K562 (cell line): ENCODE measurements around the gene STAT4. TPM values are rescaled to one million over a fixed set of nuclear protein-coding genes. Genes with fewer than 3 reads are reported as not detected.

ENCODE experiments used
- ATAC-seq: fragments of 200-7000 bp; cut with Tn5 transposase; 3 replicates; pipeline ENCODE4 v1.9.1; 2020; ENCODE audit warnings: moderate library complexity
- BruUV-seq: library from RNA; stranded (reverse); fragments of 400-500 nt; replicated peaks from 2 replicates; lab custom pipeline; 2021; lab: Mats Ljungman, UMichigan
- CTCF ChIA-PET: fragments of 300-600 bp; formaldehyde crosslinking; extraction: SDS; loops from one replicate; lab custom pipeline; 2021; ENCODE audit warnings: low intra/inter-chr PET ratio; lab: Yijun Ruan, JAX
- POLR2A ChIA-PET: fragments of 300-600, 350-650 bp; sonication (Branson Sonifier 250); formaldehyde crosslinking; extraction: SDS; loops from one replicate; lab custom pipeline; 2021; ENCODE audit warnings: antibody characterized with exemption, inconsistent platforms; lab: Yijun Ruan, JAX
- DNase-seq, 4 experiments: peaks; one replicate each; pipeline versions ENCODE4 v3.0.0 to v3.0.0-alpha.2; 2011 to 2018; ENCODE audit warnings: low spot score in 3 of 4, mixed read lengths in 3 of 4; ENCODE audit errors: extremely low read depth in 1 of 4
- FAIRE-seq: peaks from 2 replicates; lab custom pipeline; 2011; peaks lifted over from hg19 to GRCh38; lab: Jason Lieb, UNC
- H2AFZ ChIP-seq: 2 replicates; pipeline ENCODE4 v1.6.0; 2011; ENCODE audit warnings: low read depth, low read length, control low read depth, inconsistent platforms
- H3K27ac ChIP-seq: fragments of 200-600 bp; 3 replicates; pipeline ENCODE4 v1.8.0; 2011; ENCODE audit warnings: low read depth, mild to moderate bottlenecking, control low read depth, inconsistent platforms, low read length, moderate library complexity, mixed read lengths; ENCODE audit errors: extremely low read depth
- H3K27me3 ChIP-seq, 2 experiments: fragments of 300-600 bp in 1 of 2; 2 replicates in 1 of 2; 3 replicates in 1 of 2; pipeline versions ENCODE4 v1.6.0 to v1.8.0; 2011; ENCODE audit warnings: inconsistent platforms in 2 of 2, low read length in 2 of 2, mild to moderate bottlenecking in 1 of 2, mixed read lengths in 1 of 2, moderate library complexity in 1 of 2; ENCODE audit not compliant: control insufficient read depth in 2 of 2, insufficient read depth in 2 of 2
- H3K36me3 ChIP-seq: fragments of 300-600 bp; 3 replicates; pipeline ENCODE4 v1.8.0; 2011; ENCODE audit warnings: mild to moderate bottlenecking, low read length, inconsistent platforms; ENCODE audit not compliant: control insufficient read depth, insufficient read depth
- H3K4me1 ChIP-seq, 2 experiments: fragments of 200-600 bp in 1 of 2; replicated peaks in 1 of 2; 2 replicates in 1 of 2; 3 replicates in 1 of 2; pipeline versions ENCODE4 v1.5.1 to v1.8.0; 2011; ENCODE audit warnings: inconsistent platforms in 2 of 2, low read length in 2 of 2, mild to moderate bottlenecking in 1 of 2, mixed read lengths in 1 of 2, moderate library complexity in 1 of 2; ENCODE audit not compliant: control insufficient read depth in 2 of 2, insufficient read depth in 2 of 2
- H3K4me2 ChIP-seq: 2 replicates; pipeline ENCODE4 v1.6.1; 2011; ENCODE audit warnings: low read length, control low read depth, inconsistent platforms, mixed read lengths; ENCODE audit not compliant: insufficient read depth
- H3K4me3 ChIP-seq: fragments of 200-600 bp; sonication (generic), shearing (Covaris generic); 2 replicates; pipeline ENCODE4 v1.5.1; 2016; ENCODE audit warnings: control low read depth, inconsistent platforms
- H3K79me2 ChIP-seq: fragments of 200-600 bp; 3 replicates; pipeline ENCODE4 v1.8.0; 2011; ENCODE audit warnings: low read length, inconsistent platforms; ENCODE audit not compliant: control insufficient read depth, insufficient read depth
- H3K9ac ChIP-seq, 2 experiments: 2 replicates each; pipeline versions ENCODE4 v1.6.0 to v1.6.1; 2011; ENCODE audit warnings: low read depth in 2 of 2, low read length in 2 of 2, control low read depth in 1 of 2, inconsistent platforms in 1 of 2, mild to moderate bottlenecking in 1 of 2, mixed read lengths in 1 of 2; ENCODE audit not compliant: insufficient read depth in 1 of 2
- H3K9me1 ChIP-seq: one replicate; pipeline ENCODE4 v1.6.0; 2011; ENCODE audit warnings: inconsistent platforms, mild to moderate bottlenecking, low read length, moderate library complexity; ENCODE audit not compliant: control insufficient read depth, insufficient read depth
- H3K9me3 ChIP-seq: replicated peaks from 2 replicates; pipeline ENCODE4 v1.5.1; 2011; ENCODE audit warnings: low read depth, low read length, inconsistent platforms; ENCODE audit not compliant: control insufficient read depth, insufficient read depth
- H4K20me1 ChIP-seq: replicated peaks from 2 replicates; pipeline ENCODE4 v1.6.1; 2011; ENCODE audit warnings: low read length, inconsistent platforms, mixed read lengths; ENCODE audit not compliant: control insufficient read depth, insufficient read depth
- FOXP1 ChIP-seq: sonication (generic); formaldehyde crosslinking; IDR thresholded peaks from 2 replicates; pipeline ENCODE4 v1.8.0; 2022; ENCODE audit warnings: mild to moderate bottlenecking, missing genetic modification reagents
- HSF4 ChIP-seq: fragments of 250-450 bp; sonication (Bioruptor Pico); IDR thresholded peaks from 2 replicates; pipeline ENCODE4 v2.1.2; 2022; ENCODE audit warnings: mild to moderate bottlenecking, moderate library complexity, borderline replicate concordance
- IRF9 ChIP-seq: fragments of 450-650 bp; IDR thresholded peaks from 2 replicates; pipeline ENCODE4 v1.6.1; 2016; ENCODE audit warnings: missing biosample characterization, missing genetic modification characterization
- TFAM ChIP-seq: fragments of 250-450 bp; sonication (Bioruptor Pico); conservative IDR thresholded peaks from 2 replicates; pipeline ENCODE4 v1.5.0; 2021; ENCODE audit warnings: mild to moderate bottlenecking, moderate library complexity
- TGIF2 ChIP-seq: sonication (generic); formaldehyde crosslinking; IDR thresholded peaks from 2 replicates; pipeline ENCODE4 v1.8.1; 2022; ENCODE audit warnings: mild to moderate bottlenecking, missing genetic modification reagents, moderate library complexity
- ZNF280A ChIP-seq: fragments of 450-650 bp; IDR thresholded peaks from 2 replicates; pipeline ENCODE4 v1.6.1; 2018; ENCODE audit warnings: mild to moderate bottlenecking, low read depth; ENCODE audit not compliant: partially characterized antibody
- ZNF398 ChIP-seq: fragments of 250-450 bp; sonication (Bioruptor Pico); IDR thresholded peaks from 2 replicates; pipeline ENCODE4 v1.8.0; 2021; ENCODE audit warnings: moderate library complexity, mild to moderate bottlenecking, inconsistent platforms
- ZNF407 ChIP-seq: fragments of 450-650 bp; IDR thresholded peaks from 2 replicates; pipeline ENCODE4 v1.6.1; 2016; ENCODE audit warnings: low read depth
- WGBS: fragments of 100-300 bp; shearing (Covaris generic); methylation state at CpG from one replicate; pipeline ENCODE4 v1.1.6; 2016; ENCODE audit warnings: low coverage, mixed read lengths; ENCODE audit not compliant: insufficient coverage; ENCODE audit errors: missing lambda C conversion rate; 5-methylcytosine and 5-hydroxymethylcytosine counted together
- in situ Hi-C: fragments of 300-500 bp; cut with MboI; formaldehyde crosslinking; loops from 4 replicates; pipeline ENCODE4 v1.15.0; 2018; ENCODE audit warnings: inconsistent platforms, mixed read lengths
- intact Hi-C: fragments of 100-400 bp; cut with micrococcal nuclease; formaldehyde crosslinking; loops from 2 replicates; pipeline ENCODE4 v1.14.2; 2022
- polyA plus RNA-seq, 8 experiments: library from polyadenylated mRNA; depleted of rRNA in 4 of 8; stranded (reverse) in 5 of 8; unstranded in 3 of 8; fragments of >200 nt; fragmentation: Nextera tagmentation in 2 of 8; fragmentation: Illumina TruSeq in 1 of 8; extraction: Ambion mirVana in 2 of 8; extraction: Trizol in 1 of 8; gene quantifications; 2 replicates each; pipeline versions ENCODE4 v1.2.1 to v1.2.3, GENCODE V29; 2011 to 2014; ENCODE audit warnings: inconsistent platforms in 1 of 8, missing spikeins in 1 of 8
- total RNA-seq, 7 experiments: library from RNA; depleted of rRNA in 6 of 7; stranded (reverse); fragments of >200 nt in 6 of 7; fragmentation: Illumina TruSeq in 2 of 7; extraction: Trizol in 2 of 7; gene quantifications; 2 replicates each; pipeline versions ENCODE4 v1.2.1 to v1.2.3, GENCODE V29; 2011 to 2021; ENCODE audit warnings: low replicate concordance in 1 of 7

STAT4 gene
- total and polyA plus RNA-seq, 9 of the 15 experiments (the other 6 are each of a cell fraction or from before 2014, with no cell fraction given): 0.01 to 0.06 (median 0.03) TPM; not detected in 6

GRCh38 chr2:191144217-191144616 lies 6.6 kb downstream of the STAT4 start:
- no peak overlapping the region for H2AFZ ChIP-seq
- 0% methylated on average over 4 of the region's 4 CpGs for WGBS
- no peak overlapping the region for H3K27ac ChIP-seq
- no peaks in the 10 kb centered on the region for H3K79me2 ChIP-seq
- no peaks in the 10 kb centered on the region for H4K20me1 ChIP-seq
- H3K4me3 ChIP-seq: no peak overlapping the region
- no peak overlapping the region for H3K9ac ChIP-seq
- DNase-seq: no peak
- CTCF ChIA-PET: no interaction called here
- H3K9me3 ChIP-seq: no peaks in the 10 kb centered on the region
- H3K36me3 ChIP-seq: no peaks in the 10 kb centered on the region
- intact Hi-C loops: no loop called here
- no peaks in the 10 kb centered on the region; a peak in 1 of 5 replicates for H3K27me3 ChIP-seq
- no peaks in the 10 kb centered on the region for H3K9me1 ChIP-seq
- TF ChIP-seq ZNF407: no peak
- TF ChIP-seq HSF4: no peak
- no peak for TF ChIP-seq FOXP1 (CRISPR knock-in tag)
- no peak for TF ChIP-seq TGIF2 (CRISPR knock-in tag)
- no peak for TF ChIP-seq IRF9
- TF ChIP-seq TFAM (CRISPR knock-in tag): no peak
- TF ChIP-seq ZNF280A: no peak
- no peak for TF ChIP-seq ZNF398 (CRISPR knock-in tag)
- ATAC-seq: no peak
- no peaks in the 10 kb centered on the region for H3K4me1 ChIP-seq
- H3K4me2 ChIP-seq: no peak overlapping the region
- POLR2A ChIA-PET: no interaction called here
- BruUV-seq: no TSS peak
- in situ Hi-C loops: no loop called here
- FAIRE-seq: no peak
